Astrocyte (in vitro differentiated cells and primary cell): ENCODE results near the gene CARS2. TPM values are rescaled to one million over a fixed set of nuclear protein-coding genes. Genes with fewer than 3 reads are reported as not detected.
A peak's percentile ranks its signal among the peaks of the same experiment; 100 is the strongest.
"Not testable (repeated sequence)": the region's sequence is repeated elsewhere in the genome, so short reads cannot be mapped to it uniquely, and the experiment has no call there.

Experiments used
- DNase-seq: peaks from one replicate; pipeline ENCODE4 v3.0.0-alpha.2; 2010; ENCODE audit warnings: low read depth
- FAIRE-seq: peaks from 2 replicates; lab custom pipeline; 2011; peaks lifted over from hg19 to GRCh38; lab: Jason Lieb, UNC
- H2AFZ ChIP-seq: 2 replicates; pipeline ENCODE4 v1.6.0; 2012; ENCODE audit warnings: low read depth, low read length, inconsistent platforms
- H3K27ac ChIP-seq: 2 replicates; pipeline ENCODE4 v1.5.1; 2011; ENCODE audit warnings: low read depth, low read length, inconsistent platforms
- H3K27me3 ChIP-seq: 2 replicates; pipeline ENCODE4 v1.6.0; 2011; ENCODE audit warnings: low read length, inconsistent platforms; ENCODE audit not compliant: insufficient read depth
- H3K36me3 ChIP-seq: 2 replicates; pipeline ENCODE4 v1.5.1; 2011; ENCODE audit warnings: low read length, inconsistent platforms; ENCODE audit not compliant: insufficient read depth
- H3K4me1 ChIP-seq: 2 replicates; pipeline ENCODE4 v1.5.1; 2011; ENCODE audit warnings: low read length, inconsistent platforms; ENCODE audit not compliant: insufficient read depth
- H3K4me2 ChIP-seq: 2 replicates; pipeline ENCODE4 v1.6.0; 2012; ENCODE audit warnings: low read length, inconsistent platforms
- H3K4me3 ChIP-seq: 2 replicates; pipeline ENCODE4 v1.5.1; 2011; ENCODE audit warnings: low read depth, mild to moderate bottlenecking, low read length, inconsistent platforms; ENCODE audit not compliant: insufficient read depth
- H3K79me2 ChIP-seq: 2 replicates; pipeline ENCODE4 v1.6.0; 2012; ENCODE audit warnings: mild to moderate bottlenecking, low read length, inconsistent platforms; ENCODE audit not compliant: insufficient read depth
- H3K9ac ChIP-seq: 2 replicates; pipeline ENCODE4 v1.6.0; 2012; ENCODE audit warnings: mild to moderate bottlenecking, low read length, inconsistent platforms
- H3K9me3 ChIP-seq: 2 replicates; pipeline ENCODE4 v1.5.1; 2012; ENCODE audit warnings: low read depth, mild to moderate bottlenecking, low read length, inconsistent platforms; ENCODE audit not compliant: insufficient read depth
- H4K20me1 ChIP-seq: 2 replicates; pipeline ENCODE4 v1.6.0; 2012; ENCODE audit warnings: low read length, inconsistent platforms; ENCODE audit not compliant: insufficient read depth
- H3K27ac Mint-ChIP-seq: one replicate; pipeline ENCODE4 v1.8.0; 2021; ENCODE audit warnings: mild to moderate bottlenecking, mixed read lengths; ENCODE audit not compliant: unreplicated experiment
- H3K27me3 Mint-ChIP-seq: one replicate; pipeline ENCODE4 v1.8.0; 2021; ENCODE audit warnings: low read depth, mixed read lengths; ENCODE audit not compliant: unreplicated experiment
- H3K36me3 Mint-ChIP-seq: one replicate; pipeline ENCODE4 v1.8.0; 2021; ENCODE audit warnings: low read depth, mixed read lengths; ENCODE audit not compliant: unreplicated experiment
- H3K4me1 Mint-ChIP-seq: one replicate; pipeline ENCODE4 v1.8.0; 2021; ENCODE audit warnings: low read depth, mixed read lengths; ENCODE audit not compliant: unreplicated experiment
- H3K4me3 Mint-ChIP-seq: one replicate; pipeline ENCODE4 v1.8.0; 2021; ENCODE audit warnings: mild to moderate bottlenecking, moderate library complexity, mixed read lengths; ENCODE audit not compliant: unreplicated experiment
- H3K9me3 Mint-ChIP-seq: one replicate; pipeline ENCODE4 v1.8.0; 2021; ENCODE audit warnings: mild to moderate bottlenecking, mixed read lengths; ENCODE audit not compliant: unreplicated experiment
- EZH2 ChIP-seq: IDR thresholded peaks from 2 replicates; pipeline ENCODE4 v1.6.1; 2012; ENCODE audit warnings: mild to moderate bottlenecking, low read length, inconsistent platforms; ENCODE audit not compliant: insufficient read depth
- total RNA-seq: library from RNA; stranded (reverse); gene quantifications from 2 replicates; pipeline ENCODE4 v1.2.1, GENCODE V29; 2021
- TF ChIP-seq, protein P1 (sequence below): IDR thresholded peaks from 2 replicates; pipeline ENCODE4 v1.5.1; 2011; ENCODE audit warnings: low read depth, mild to moderate bottlenecking, inconsistent platforms, low read length, moderate library complexity; ENCODE audit not compliant: insufficient read depth

The CARS2 gene
- total RNA-seq, 1 donor from 2014 or later = 51.4 TPM

DNA sequence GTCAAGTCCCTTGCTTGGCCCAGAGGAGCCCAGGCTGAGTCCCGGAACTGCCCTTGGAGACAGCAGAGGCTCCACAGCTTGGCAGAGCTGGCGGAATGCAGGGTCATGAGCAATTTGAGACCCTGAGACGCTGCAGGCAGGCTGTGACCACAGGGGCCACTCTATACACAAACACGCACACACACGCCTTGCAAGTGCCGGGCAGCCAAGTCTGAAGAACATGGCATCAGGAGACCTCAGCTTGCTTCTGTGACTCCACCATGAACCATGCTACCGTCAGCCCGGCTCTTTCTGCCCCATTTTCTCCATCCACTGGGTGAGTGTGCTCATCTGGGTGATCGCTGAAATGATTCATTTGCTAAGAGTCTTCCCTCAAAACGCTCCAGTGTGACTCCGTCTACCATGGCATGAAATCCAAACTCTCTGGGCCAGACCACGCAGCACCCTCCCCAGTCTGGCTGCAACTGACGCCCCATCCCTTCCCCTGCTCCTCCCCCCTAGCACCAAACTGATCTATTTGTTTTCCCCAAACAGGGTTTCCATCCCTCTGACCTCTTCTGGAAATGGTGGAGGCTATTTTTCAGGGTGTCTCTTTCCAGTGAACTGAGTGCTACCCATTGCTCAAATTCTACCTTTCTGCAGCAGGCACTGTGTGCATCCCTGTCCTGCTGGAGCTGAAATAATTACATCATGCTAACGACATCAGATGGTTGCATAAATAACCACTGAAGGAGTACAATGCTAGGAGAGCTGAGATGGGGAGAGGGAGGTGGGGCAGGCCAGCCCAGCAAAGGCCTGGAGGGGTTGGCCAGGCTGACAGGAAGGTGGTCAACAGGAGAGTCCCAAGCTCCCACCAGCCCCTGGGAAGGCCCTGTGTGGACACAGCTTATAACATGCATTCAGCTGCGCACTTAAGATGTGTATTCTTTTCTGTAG lies 3.1 kb downstream of the CARS2 start:
- Mint-ChIP-seq H3K27ac (no peak overlapping the region), H3K36me3 (peaks cover 20% of the 10 kb centered on the region), H3K27me3 (no peaks in the 10 kb centered on the region), H3K4me1 (peaks cover 17% of the 10 kb centered on the region), H3K9me3 (no peaks in the 10 kb centered on the region), H3K4me3 (peak overlapping the region; percentile 67)
- DNase-seq = peak; percentile 31
- Histone ChIP-seq H3K27ac (no peak overlapping the region), H3K36me3 (peaks cover 23% of the 10 kb centered on the region), H3K27me3 (no peaks in the 10 kb centered on the region), H3K4me3 (no peak overlapping the region), H3K4me1 (peaks cover 30% of the 10 kb centered on the region), H2AFZ (peak overlapping the region; percentile 16), H4K20me1 (peaks cover 34% of the 10 kb centered on the region), H3K79me2 (peaks cover 50% of the 10 kb centered on the region), H3K9me3 (no peaks in the 10 kb centered on the region), H3K4me2 (peak overlapping the region; percentile 48), H3K9ac (no peak overlapping the region)
- TF ChIP-seq EZH2 = no peak
- TF ChIP-seq, protein P1, sequence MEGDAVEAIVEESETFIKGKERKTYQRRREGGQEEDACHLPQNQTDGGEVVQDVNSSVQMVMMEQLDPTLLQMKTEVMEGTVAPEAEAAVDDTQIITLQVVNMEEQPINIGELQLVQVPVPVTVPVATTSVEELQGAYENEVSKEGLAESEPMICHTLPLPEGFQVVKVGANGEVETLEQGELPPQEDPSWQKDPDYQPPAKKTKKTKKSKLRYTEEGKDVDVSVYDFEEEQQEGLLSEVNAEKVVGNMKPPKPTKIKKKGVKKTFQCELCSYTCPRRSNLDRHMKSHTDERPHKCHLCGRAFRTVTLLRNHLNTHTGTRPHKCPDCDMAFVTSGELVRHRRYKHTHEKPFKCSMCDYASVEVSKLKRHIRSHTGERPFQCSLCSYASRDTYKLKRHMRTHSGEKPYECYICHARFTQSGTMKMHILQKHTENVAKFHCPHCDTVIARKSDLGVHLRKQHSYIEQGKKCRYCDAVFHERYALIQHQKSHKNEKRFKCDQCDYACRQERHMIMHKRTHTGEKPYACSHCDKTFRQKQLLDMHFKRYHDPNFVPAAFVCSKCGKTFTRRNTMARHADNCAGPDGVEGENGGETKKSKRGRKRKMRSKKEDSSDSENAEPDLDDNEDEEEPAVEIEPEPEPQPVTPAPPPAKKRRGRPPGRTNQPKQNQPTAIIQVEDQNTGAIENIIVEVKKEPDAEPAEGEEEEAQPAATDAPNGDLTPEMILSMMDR = no peak
- FAIRE-seq = no peak

DNA sequence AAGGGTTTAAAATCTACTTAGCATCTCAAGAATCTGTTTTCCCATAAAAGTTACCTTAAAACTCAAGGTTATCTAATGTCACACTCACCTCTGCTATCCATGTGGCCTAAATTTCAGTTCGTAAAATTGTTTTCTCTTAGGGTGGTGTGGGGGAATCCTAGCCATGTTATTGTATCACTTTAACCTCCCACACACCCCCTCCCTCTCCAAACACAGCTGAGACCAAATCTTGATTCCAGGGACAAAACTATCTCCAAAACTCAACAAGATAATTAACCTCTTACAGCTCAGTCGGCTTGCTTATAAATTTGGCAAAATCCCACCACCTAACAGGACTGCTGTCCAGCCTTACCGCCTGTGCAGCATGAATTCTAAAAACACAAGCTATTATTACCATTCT lies 3.8 kb downstream of the CARS2 start:
- H2AFZ ChIP-seq = no peak overlapping the region
- peaks cover 16% of the 10 kb centered on the region for H3K4me1 Mint-ChIP-seq
- no peak for DNase-seq
- no peak overlapping the region for H3K27ac Mint-ChIP-seq
- peaks cover 25% of the 10 kb centered on the region for H3K36me3 ChIP-seq
- peak overlapping the region; percentile 48 for H3K4me2 ChIP-seq
- H3K4me3 ChIP-seq = no peak overlapping the region
- peaks cover 50% of the 10 kb centered on the region for H3K79me2 ChIP-seq
- no peak overlapping the region for H3K9ac ChIP-seq
- no peak overlapping the region for H3K4me3 Mint-ChIP-seq
- no peak for FAIRE-seq
- H3K9me3 ChIP-seq = no peaks in the 10 kb centered on the region
- H3K27me3 ChIP-seq = no peaks in the 10 kb centered on the region
- H3K36me3 Mint-ChIP-seq = peaks cover 22% of the 10 kb centered on the region
- peaks cover 30% of the 10 kb centered on the region for H3K4me1 ChIP-seq
- H3K27me3 Mint-ChIP-seq = no peaks in the 10 kb centered on the region
- TF ChIP-seq, protein P1 = no peak
- TF ChIP-seq EZH2 = no peak
- no peaks in the 10 kb centered on the region for H3K9me3 Mint-ChIP-seq
- no peak overlapping the region for H3K27ac ChIP-seq
- H4K20me1 ChIP-seq = peaks cover 36% of the 10 kb centered on the region

DNA sequence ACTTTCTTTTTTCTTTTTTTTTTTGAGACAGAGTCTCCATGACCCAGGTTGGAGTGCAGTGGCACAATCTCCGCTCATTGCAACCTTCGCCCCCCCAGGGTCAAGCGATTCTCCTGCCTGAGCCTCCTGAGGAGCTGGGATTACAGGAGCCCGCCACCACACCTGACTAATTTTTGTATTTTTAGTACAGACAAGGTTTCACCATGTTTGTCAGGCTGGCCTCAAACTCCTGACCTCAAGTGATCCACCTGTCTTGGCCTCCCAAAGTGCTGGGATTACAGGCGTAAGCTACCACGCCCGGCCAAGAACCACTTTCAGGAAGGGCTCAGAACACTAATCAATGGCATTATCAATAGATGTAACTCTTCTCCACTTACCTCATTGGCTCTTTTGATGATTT lies 4.9 kb downstream of the CARS2 start:
- Mint-ChIP-seq H3K4me1 (peaks cover 15% of the 10 kb centered on the region), H3K36me3 (peaks cover 22% of the 10 kb centered on the region)
- DNase-seq, H3K9me3 ChIP-seq, H3K4me2 ChIP-seq, H3K9me3 Mint-ChIP-seq, H2AFZ ChIP-seq, FAIRE-seq, H3K9ac ChIP-seq, H3K27me3 ChIP-seq, H3K4me3 Mint-ChIP-seq, H3K4me3 ChIP-seq, H3K27me3 Mint-ChIP-seq, H3K27ac Mint-ChIP-seq, H3K27ac ChIP-seq: not testable (repeated sequence)
- H4K20me1 ChIP-seq = peaks cover 41% of the 10 kb centered on the region
- peaks cover 50% of the 10 kb centered on the region for H3K79me2 ChIP-seq
- H3K36me3 ChIP-seq = peaks cover 27% of the 10 kb centered on the region
- peaks cover 24% of the 10 kb centered on the region for H3K4me1 ChIP-seq
